Effector memory CD8-positive, alpha-beta T cell (primary cell): ENCODE results near the gene MS4A8.
"Not testable (repeated sequence)": the region's sequence is repeated elsewhere in the genome, so short reads cannot be mapped to it uniquely, and the experiment has no call there.

Source experiments
- ATAC-seq: fragments of 150-1000 bp; cut with Tn5 transposase; replicated peaks from 2 replicates; pipeline ENCODE4 v1.10.0; 2021; ENCODE audit warnings: mild to moderate bottlenecking, moderate library complexity
- DNase-seq, 3 experiments: peaks; one replicate each; pipeline ENCODE4 v3.0.0; 2021
- H3K27ac Mint-ChIP-seq, 2 donors: one replicate each; pipeline ENCODE4 v1.8.0; 2022; ENCODE audit warnings: mild to moderate bottlenecking in 2 of 2, mixed read lengths in 2 of 2, moderate library complexity in 2 of 2
- H3K27me3 Mint-ChIP-seq, 2 donors: one replicate each; pipeline ENCODE4 v1.8.0; 2022; ENCODE audit warnings: mixed read lengths in 2 of 2
- H3K36me3 Mint-ChIP-seq: one replicate; pipeline ENCODE4 v1.8.0; 2022; ENCODE audit warnings: mild to moderate bottlenecking, moderate library complexity, mixed read lengths; ENCODE audit not compliant: insufficient read depth
- H3K4me1 Mint-ChIP-seq, 2 donors: one replicate each; pipeline ENCODE4 v1.8.0; 2022; ENCODE audit warnings: low read depth in 2 of 2, mixed read lengths in 2 of 2
- H3K4me3 Mint-ChIP-seq, 2 donors: one replicate each; pipeline ENCODE4 v1.8.0; 2022; ENCODE audit warnings: mild to moderate bottlenecking in 2 of 2, mixed read lengths in 2 of 2, moderate library complexity in 2 of 2
- H3K9me3 Mint-ChIP-seq, 2 donors: one replicate each; pipeline ENCODE4 v1.8.0; 2022; ENCODE audit warnings: mixed read lengths in 2 of 2

Gene MS4A8

GRCh38 chr11:60741421-60741820 is 42.0 kb downstream of the MS4A8 start:
- no peaks in the 10 kb centered on the region for H3K9me3 Mint-ChIP-seq
- H3K4me3 Mint-ChIP-seq, result no peak overlapping the region
- ATAC-seq (no peak), DNase-seq (no peak)
- no peaks in the 10 kb centered on the region for H3K36me3 Mint-ChIP-seq
- no peaks in the 10 kb centered on the region for H3K4me1 Mint-ChIP-seq
- H3K27ac Mint-ChIP-seq, result no peak overlapping the region
- H3K27me3 Mint-ChIP-seq, result peaks cover 45 to 66% of the 10 kb centered on the region in 2 donors

GRCh38 chr11:60743058-60743457 is 43.6 kb downstream of the MS4A8 start:
- H3K27me3 Mint-ChIP-seq, result peaks cover 39 to 51% of the 10 kb centered on the region in 2 donors
- H3K27ac Mint-ChIP-seq, result no peak overlapping the region
- DNase-seq (no peak), ATAC-seq (no peak)
- H3K9me3 Mint-ChIP-seq, result no peaks in the 10 kb centered on the region
- no peaks in the 10 kb centered on the region for H3K4me1 Mint-ChIP-seq
- no peaks in the 10 kb centered on the region for H3K36me3 Mint-ChIP-seq
- H3K4me3 Mint-ChIP-seq, result no peak overlapping the region

- no peak for ATAC-seq
- no peaks in the 10 kb centered on the region for H3K36me3 Mint-ChIP-seq
- no peaks in the 10 kb centered on the region for H3K9me3 Mint-ChIP-seq
- no peak for DNase-seq
- H3K4me3 Mint-ChIP-seq, result no peak overlapping the region
- H3K4me1 Mint-ChIP-seq, result no peaks in the 10 kb centered on the region
- H3K27ac Mint-ChIP-seq, result no peak overlapping the region
- H3K27me3 Mint-ChIP-seq, result peaks cover 28 to 46% of the 10 kb centered on the region in 2 donors
Measured at GRCh38 chr11:60744114-60744513, 44.7 kb downstream of the MS4A8 start.

- ATAC-seq, result no peak
- Mint-ChIP-seq H3K36me3 (peaks cover 6% of the 10 kb centered on the region), H3K4me1 (no peaks in the 10 kb centered on the region), H3K4me3 (no peak overlapping the region), H3K9me3 (no peaks in the 10 kb centered on the region), H3K27me3 (peaks cover 40 to 70% of the 10 kb centered on the region in 2 donors), H3K27ac (no peak overlapping the region)
- no peak for DNase-seq
Measured at GRCh38 chr11:60747359-60747873, 48.0 kb downstream of the MS4A8 start.

GRCh38 chr11:60748225-60748624 is 48.8 kb downstream of the MS4A8 start:
- H3K4me1 Mint-ChIP-seq, result no peaks in the 10 kb centered on the region
- peaks cover 6% of the 10 kb centered on the region for H3K36me3 Mint-ChIP-seq
- ATAC-seq (no peak), DNase-seq (no peak)
- H3K4me3 Mint-ChIP-seq, result no peak overlapping the region
- H3K27ac Mint-ChIP-seq, result no peak overlapping the region
- H3K9me3 Mint-ChIP-seq, result no peaks in the 10 kb centered on the region
- H3K27me3 Mint-ChIP-seq, result peaks cover 45 to 73% of the 10 kb centered on the region in 2 donors

GRCh38 chr11:60748821-60749220 is 49.4 kb downstream of the MS4A8 start:
- Mint-ChIP-seq H3K9me3 (no peaks in the 10 kb centered on the region), H3K4me3 (no peak overlapping the region), H3K4me1 (no peaks in the 10 kb centered on the region), H3K27ac (no peak overlapping the region), H3K36me3 (peaks cover 6% of the 10 kb centered on the region), H3K27me3 (peaks cover 45 to 72% of the 10 kb centered on the region in 2 donors)
- DNase-seq, result no peak
- no peak for ATAC-seq

- DNase-seq (no peak), ATAC-seq (no peak)
- H3K27me3 Mint-ChIP-seq, result peaks cover 38 to 67% of the 10 kb centered on the region in 2 donors
- no peaks in the 10 kb centered on the region for H3K4me1 Mint-ChIP-seq
- H3K9me3 Mint-ChIP-seq, result no peaks in the 10 kb centered on the region
- H3K4me3 Mint-ChIP-seq, result no peak overlapping the region
- H3K36me3 Mint-ChIP-seq, result peaks cover 6% of the 10 kb centered on the region
- no peak overlapping the region for H3K27ac Mint-ChIP-seq
Measured at GRCh38 chr11:60750911-60751310, 51.5 kb downstream of the MS4A8 start.

- DNase-seq (no peak), ATAC-seq (no peak)
- Mint-ChIP-seq H3K27ac (no peak overlapping the region), H3K4me1 (no peaks in the 10 kb centered on the region), H3K4me3 (no peak overlapping the region), H3K9me3 (no peaks in the 10 kb centered on the region), H3K36me3 (peaks cover 6% of the 10 kb centered on the region), H3K27me3 (peaks cover 46 to 84% of the 10 kb centered on the region in 2 donors)
Measured at GRCh38 chr11:60753309-60753708, 53.9 kb downstream of the MS4A8 start.

GRCh38 chr11:60754887-60755286 is 55.5 kb downstream of the MS4A8 start:
- DNase-seq, result no peak
- H3K36me3 Mint-ChIP-seq, result peaks cover 6% of the 10 kb centered on the region
- ATAC-seq, result no peak
- H3K27ac Mint-ChIP-seq, result no peak overlapping the region
- H3K4me3 Mint-ChIP-seq, result no peak overlapping the region
- H3K4me1 Mint-ChIP-seq, result no peaks in the 10 kb centered on the region
- no peaks in the 10 kb centered on the region for H3K9me3 Mint-ChIP-seq
- H3K27me3 Mint-ChIP-seq, result peaks cover 62 to 87% of the 10 kb centered on the region in 2 donors

- no peak for ATAC-seq
- Mint-ChIP-seq H3K27me3 (peaks cover 67 to 87% of the 10 kb centered on the region in 2 donors), H3K4me3 (no peak within 1 kb of the TSS)
Measured at GRCh38 chr11:60756307-60757032, 57.1 kb downstream of the MS4A8 start, which contains the start of gene MS4A15. MS4A15 (plus strand) TSS chr11:60756867; CDS start chr11:60763734, 6,867 bp downstream.

GRCh38 chr11:60757231-60757800 is 57.9 kb downstream of the MS4A8 start:
- no peak overlapping the region for H3K27ac Mint-ChIP-seq
- H3K4me1 Mint-ChIP-seq, result no peaks in the 10 kb centered on the region
- H3K9me3 Mint-ChIP-seq, result no peaks in the 10 kb centered on the region
- ATAC-seq, result no peak
- H3K27me3 Mint-ChIP-seq, result peaks cover 61 to 85% of the 10 kb centered on the region in 2 donors
- H3K36me3 Mint-ChIP-seq, result no peaks in the 10 kb centered on the region
- no peak for DNase-seq
- no peak overlapping the region for H3K4me3 Mint-ChIP-seq

More at GRCh38 chr11:60756307-60757032, 57.1 kb downstream of the MS4A8 start, which contains the start of gene MS4A15:
- Mint-ChIP-seq H3K27ac (no peak within 1 kb of the TSS), H3K4me1 (no peaks in the 10 kb centered on the region), H3K36me3 (peaks cover 3% of the 10 kb centered on the region), H3K9me3 (no peaks in the 10 kb centered on the region)
- DNase-seq, result no peak

GRCh38 chr11:60758671-60759070 is 59.3 kb downstream of the MS4A8 start:
- H3K27ac Mint-ChIP-seq, H3K4me3 Mint-ChIP-seq, H3K36me3 Mint-ChIP-seq, H3K4me1 Mint-ChIP-seq, H3K9me3 Mint-ChIP-seq, ATAC-seq, DNase-seq: not testable (repeated sequence)
- H3K27me3 Mint-ChIP-seq, result peaks cover 56 to 84% of the 10 kb centered on the region in 2 donors

GRCh38 chr11:60759438-60760225 is 60.2 kb downstream of the MS4A8 start:
- DNase-seq, H3K9me3 Mint-ChIP-seq, ATAC-seq, H3K4me3 Mint-ChIP-seq, H3K36me3 Mint-ChIP-seq, H3K27ac Mint-ChIP-seq, H3K4me1 Mint-ChIP-seq: not testable (repeated sequence)
- H3K27me3 Mint-ChIP-seq, result peaks cover 56 to 94% of the 10 kb centered on the region in 2 donors
